IMR-90 (cell line): ENCODE results near the gene LMOD1. TPM values are rescaled to one million over a fixed set of nuclear protein-coding genes. Genes with fewer than 3 reads are reported as not detected.

Source experiments
- ATAC-seq: fragments of 200-7000 bp; cut with Tn5 transposase; 2 replicates; pipeline ENCODE4 v1.9.1; 2020; ENCODE audit warnings: low read depth, mild to moderate bottlenecking, moderate library complexity
- BruUV-seq: library from RNA; stranded (reverse); fragments of 400-500 nt; replicated peaks from 2 replicates; lab custom pipeline; 2021; lab: Mats Ljungman, UMichigan
- CTCF ChIA-PET: fragments of 300-600 bp; formaldehyde crosslinking; extraction: SDS; loops from one replicate; lab custom pipeline; 2021; ENCODE audit warnings: antibody characterized with exemption; lab: Yijun Ruan, JAX
- POLR2A ChIA-PET: fragments of 300-600 bp; sonication (Branson Sonifier 250); formaldehyde crosslinking; loops from one replicate; lab custom pipeline; 2022; ENCODE audit warnings: antibody characterized with exemption; ENCODE audit not compliant: unreplicated experiment; lab: Charles Lee
- DNase-seq: peaks from one replicate; pipeline ENCODE4 v3.0.0; 2013
- H2AFZ ChIP-seq: replicated peaks from 2 replicates; pipeline ENCODE3; 2013; ENCODE audit warnings: low read length, mild to moderate bottlenecking; ENCODE audit not compliant: poor library complexity
- H2AK5ac ChIP-seq: 2 replicates; pipeline ENCODE4 v1.6.1; 2013; ENCODE audit warnings: low read depth, low read length, inconsistent platforms
- H2AK9ac ChIP-seq: replicated peaks from 2 replicates; pipeline ENCODE3; 2013; ENCODE audit warnings: mild to moderate bottlenecking, low read depth, low read length, moderate library complexity; ENCODE audit not compliant: poor library complexity
- H2BK120ac ChIP-seq: 2 replicates; pipeline ENCODE4 v1.6.1; 2013; ENCODE audit warnings: low read depth, low read length, inconsistent platforms
- H2BK15ac ChIP-seq: 3 replicates; pipeline ENCODE4 v1.6.1; 2013; ENCODE audit warnings: low read depth, low read length, inconsistent platforms
- H2BK20ac ChIP-seq: 2 replicates; pipeline ENCODE4 v1.6.1; 2013; ENCODE audit warnings: low read depth, mild to moderate bottlenecking, inconsistent platforms, low read length, moderate library complexity
- H2BK5ac ChIP-seq: 2 replicates; pipeline ENCODE4 v1.6.1; 2013; ENCODE audit warnings: mild to moderate bottlenecking, low read depth, low read length, inconsistent platforms; ENCODE audit not compliant: poor library complexity, severe bottlenecking
- H3K14ac ChIP-seq: replicated peaks from 2 replicates; pipeline ENCODE4 v1.6.1; 2013; ENCODE audit warnings: low read depth, low read length, inconsistent platforms
- H3K18ac ChIP-seq: 2 replicates; pipeline ENCODE4 v1.6.1; 2013; ENCODE audit warnings: low read depth, low read length, control low read depth
- H3K23ac ChIP-seq: 2 replicates; pipeline ENCODE4 v1.6.1; 2013; ENCODE audit warnings: low read depth, low read length, inconsistent platforms
- H3K27ac ChIP-seq: 2 replicates; pipeline ENCODE4 v1.5.1; 2013; ENCODE audit warnings: mild to moderate bottlenecking, control low read depth, low read length; ENCODE audit not compliant: insufficient read depth
- H3K27me3 ChIP-seq: 2 replicates; pipeline ENCODE4 v1.6.1; 2013; ENCODE audit warnings: low read length; ENCODE audit not compliant: control insufficient read depth, insufficient read depth
- H3K36me3 ChIP-seq: 2 replicates; pipeline ENCODE4 v1.6.1; 2013; ENCODE audit warnings: low read length, mixed read lengths; ENCODE audit not compliant: control insufficient read depth, insufficient read depth
- H3K4ac ChIP-seq: 2 replicates; pipeline ENCODE4 v1.6.1; 2013; ENCODE audit warnings: low read depth, low read length, inconsistent platforms
- H3K4me1 ChIP-seq: 2 replicates; pipeline ENCODE4 v1.6.1; 2013; ENCODE audit warnings: low read length, mixed read lengths; ENCODE audit not compliant: control insufficient read depth, insufficient read depth
- H3K4me2 ChIP-seq: 2 replicates; pipeline ENCODE4 v1.6.1; 2013; ENCODE audit warnings: low read depth, mild to moderate bottlenecking, control low read depth, low read length, moderate library complexity
- H3K4me3 ChIP-seq: 2 replicates; pipeline ENCODE4 v1.5.1; 2013; ENCODE audit warnings: low read depth, mild to moderate bottlenecking, control low read depth, low read length, moderate library complexity; ENCODE audit not compliant: insufficient read depth
- H3K56ac ChIP-seq: 2 replicates; pipeline ENCODE4 v1.6.1; 2013; ENCODE audit warnings: low read length, inconsistent platforms; ENCODE audit not compliant: insufficient read depth; ENCODE audit errors: extremely low read depth
- H3K79me1 ChIP-seq, 2 experiments: 2 replicates each; pipeline ENCODE4 v1.6.1; 2013; ENCODE audit warnings: low read length in 2 of 2, inconsistent platforms in 1 of 2, low read depth in 1 of 2
- H3K9ac ChIP-seq: 2 replicates; pipeline ENCODE4 v1.6.1; 2013; ENCODE audit warnings: low read depth, low read length, control low read depth
- H3K9me1 ChIP-seq: 2 replicates; pipeline ENCODE4 v1.6.1; 2013; ENCODE audit warnings: low read length, inconsistent platforms; ENCODE audit not compliant: insufficient read depth
- H3K9me3 ChIP-seq: 2 replicates; pipeline ENCODE4 v1.6.1; 2013; ENCODE audit warnings: low read length; ENCODE audit not compliant: control insufficient read depth, insufficient read depth
- H4K20me1 ChIP-seq: 2 replicates; pipeline ENCODE4 v1.6.1; 2013; ENCODE audit warnings: low read length, inconsistent platforms; ENCODE audit not compliant: insufficient read depth
- H4K5ac ChIP-seq: 2 replicates; pipeline ENCODE4 v1.6.1; 2013; ENCODE audit warnings: mild to moderate bottlenecking, low read depth, low read length, control low read depth
- H4K8ac ChIP-seq, 2 experiments: 2 replicates each; pipeline ENCODE4 v1.6.1; 2013; ENCODE audit warnings: low read depth in 2 of 2, low read length in 2 of 2, control low read depth in 1 of 2, inconsistent platforms in 1 of 2
- H4K91ac ChIP-seq: 2 replicates; pipeline ENCODE4 v1.6.1; 2013; ENCODE audit warnings: low read depth, low read length, inconsistent platforms; ENCODE audit not compliant: insufficient read depth
- BHLHE40 ChIP-seq: fragments of 150-350 bp; IDR thresholded peaks from 2 replicates; pipeline ENCODE4 v1.6.1; 2016; ENCODE audit warnings: mild to moderate bottlenecking, low read depth, low read length
- MAFK ChIP-seq: IDR thresholded peaks from 2 replicates; pipeline ENCODE4 v1.6.1; 2012; ENCODE audit warnings: low read depth, low read length, improper control_type of control experiment
- MXI1 ChIP-seq: IDR thresholded peaks from 2 replicates; pipeline ENCODE4 v1.6.1; 2012; ENCODE audit warnings: low read depth, mild to moderate bottlenecking, low read length, moderate library complexity, borderline replicate concordance
- RCOR1 ChIP-seq: IDR thresholded peaks from 2 replicates; pipeline ENCODE4 v1.6.1; 2012; ENCODE audit warnings: mild to moderate bottlenecking, low read length, improper control_type of control experiment; ENCODE audit not compliant: insufficient replicate concordance
- SMC3 ChIP-seq: fragments of 150-350 bp; IDR thresholded peaks from 2 replicates; pipeline ENCODE4 v1.6.1; 2016; ENCODE audit warnings: low read depth, mild to moderate bottlenecking, antibody characterized with exemption, low read length, moderate library complexity
- WGBS, 2 experiments: methylation state at CpG; one replicate each; pipeline versions ENCODE4 v1.1.5 to v1.1.7; 2013; ENCODE audit warnings: missing lambda C conversion rate in 2 of 2; ENCODE audit not compliant: insufficient read length in 1 of 2; ENCODE audit errors: extremely low coverage in 2 of 2; 5-methylcytosine and 5-hydroxymethylcytosine counted together
- dilution Hi-C: fragments of 300-500 bp; cut with HindIII; formaldehyde crosslinking; loops from one replicate; pipeline ENCODE4 v1.14.3; 2018; ENCODE audit warnings: low sequenced_read_pairs; ENCODE audit not compliant: unreplicated experiment
- in situ Hi-C: fragments of 300-500 bp; cut with MboI; formaldehyde crosslinking; loops from 3 replicates; pipeline ENCODE4 v1.14.3; 2019; ENCODE audit warnings: low sequenced_read_pairs, inconsistent platforms, mixed read lengths
- intact Hi-C: fragments of 100-400 bp; cut with micrococcal nuclease; formaldehyde crosslinking; loops from 2 replicates; pipeline ENCODE4 v1.10.0; 2022
- polyA plus RNA-seq, 3 experiments: library from polyadenylated mRNA; depleted of rRNA; stranded (reverse); fragments of >200 nt; gene quantifications; 2 replicates each; pipeline ENCODE4 v1.2.3, GENCODE V29; 2012; ENCODE audit warnings: low replicate concordance in 1 of 3
- total RNA-seq: library from RNA; depleted of rRNA; stranded (reverse); fragments of >200 nt; gene quantifications from 2 replicates; pipeline ENCODE4 v1.2.3, GENCODE V29; 2012
- TF ChIP-seq, protein P1 (sequence below): conservative IDR thresholded peaks from 2 replicates; pipeline ENCODE4 v1.5.1; 2012; ENCODE audit warnings: mild to moderate bottlenecking, low read depth, low read length, improper control_type of control experiment
- TF ChIP-seq, protein P2 (sequence below): fragments of 150-350 bp; IDR thresholded peaks from 2 replicates; pipeline ENCODE4 v1.6.1; 2017; ENCODE audit warnings: mild to moderate bottlenecking, antibody characterized with exemption, low read length, low read depth

LMOD1 gene
- total and polyA plus RNA-seq, 2 of the 4 experiments (the other 2 are of a cell fraction) = 51.7 to 53.2 TPM

DNA sequence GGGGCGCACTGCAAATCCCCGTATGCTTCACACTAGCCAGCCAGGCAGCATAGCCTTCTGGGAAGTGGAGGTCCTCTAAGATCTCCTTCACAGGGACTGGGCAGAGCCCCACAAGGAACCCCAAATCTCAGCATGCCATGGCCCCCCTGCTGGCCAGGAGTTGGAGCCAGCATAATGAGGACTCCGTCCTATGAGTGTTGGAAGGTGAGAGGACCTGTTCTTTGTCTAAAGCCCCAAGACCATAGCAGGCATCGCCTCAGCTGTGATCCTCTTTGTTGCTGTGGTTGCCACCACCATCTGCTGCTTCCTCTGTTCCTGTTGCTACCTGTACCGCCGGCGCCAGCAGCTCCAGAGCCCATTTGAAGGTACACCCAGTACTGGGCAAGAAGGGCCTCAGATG lies 56.1 kb downstream of the LMOD1 start:
- Histone ChIP-seq H4K5ac (no peak overlapping the region), H2BK15ac (no peak overlapping the region), H3K4ac (no peak overlapping the region), H3K27me3 (no peaks in the 10 kb centered on the region), H3K9me3 (no peaks in the 10 kb centered on the region), H2AK5ac (no peak overlapping the region), H2BK5ac (no peak overlapping the region), H3K4me1 (peaks cover 13% of the 10 kb centered on the region), H3K36me3 (peaks cover 6% of the 10 kb centered on the region), H2BK120ac (no peak overlapping the region), H2AK9ac (no peak overlapping the region), H3K79me1 (peaks cover 3 to 18% of the 10 kb centered on the region in 2 experiments; a peak in 3 of 4 replicates), H3K4me3 (no peak overlapping the region), H3K9ac (no peak overlapping the region), H3K18ac (no peak overlapping the region), H2AFZ (no peak overlapping the region), H3K14ac (no peak overlapping the region), H4K91ac (no peak overlapping the region), H4K20me1 (no peaks in the 10 kb centered on the region), H3K9me1 (peaks cover 14% of the 10 kb centered on the region), H3K23ac (no peak overlapping the region), H3K27ac (no peak overlapping the region), H3K56ac (no peak overlapping the region), H4K8ac (no peak overlapping the region), H2BK20ac (no peak overlapping the region), H3K4me2 (no peak overlapping the region; the same call in 1 of the 2 replicates)
- intact Hi-C loops (no loop called here), dilution Hi-C loops (no loop called here), in situ Hi-C loops (loop anchor here (10.0 kb wide), 1 partner anchor 235 kb away; the partner anchor contains the start of gene GPR37L1)
- 90% methylated on average over 4 of the region's 7 CpGs; no CpG with 5 or more reads in 1 of the 2 experiments for WGBS, 2 experiments
- CTCF ChIA-PET = no interaction called here
- TF ChIP-seq RCOR1 (no peak), MXI1 (no peak), SMC3 (no peak), MAFK (no peak), BHLHE40 (no peak)
- TF ChIP-seq, protein P1, sequence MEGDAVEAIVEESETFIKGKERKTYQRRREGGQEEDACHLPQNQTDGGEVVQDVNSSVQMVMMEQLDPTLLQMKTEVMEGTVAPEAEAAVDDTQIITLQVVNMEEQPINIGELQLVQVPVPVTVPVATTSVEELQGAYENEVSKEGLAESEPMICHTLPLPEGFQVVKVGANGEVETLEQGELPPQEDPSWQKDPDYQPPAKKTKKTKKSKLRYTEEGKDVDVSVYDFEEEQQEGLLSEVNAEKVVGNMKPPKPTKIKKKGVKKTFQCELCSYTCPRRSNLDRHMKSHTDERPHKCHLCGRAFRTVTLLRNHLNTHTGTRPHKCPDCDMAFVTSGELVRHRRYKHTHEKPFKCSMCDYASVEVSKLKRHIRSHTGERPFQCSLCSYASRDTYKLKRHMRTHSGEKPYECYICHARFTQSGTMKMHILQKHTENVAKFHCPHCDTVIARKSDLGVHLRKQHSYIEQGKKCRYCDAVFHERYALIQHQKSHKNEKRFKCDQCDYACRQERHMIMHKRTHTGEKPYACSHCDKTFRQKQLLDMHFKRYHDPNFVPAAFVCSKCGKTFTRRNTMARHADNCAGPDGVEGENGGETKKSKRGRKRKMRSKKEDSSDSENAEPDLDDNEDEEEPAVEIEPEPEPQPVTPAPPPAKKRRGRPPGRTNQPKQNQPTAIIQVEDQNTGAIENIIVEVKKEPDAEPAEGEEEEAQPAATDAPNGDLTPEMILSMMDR = no peak
- TF ChIP-seq, protein P2, sequence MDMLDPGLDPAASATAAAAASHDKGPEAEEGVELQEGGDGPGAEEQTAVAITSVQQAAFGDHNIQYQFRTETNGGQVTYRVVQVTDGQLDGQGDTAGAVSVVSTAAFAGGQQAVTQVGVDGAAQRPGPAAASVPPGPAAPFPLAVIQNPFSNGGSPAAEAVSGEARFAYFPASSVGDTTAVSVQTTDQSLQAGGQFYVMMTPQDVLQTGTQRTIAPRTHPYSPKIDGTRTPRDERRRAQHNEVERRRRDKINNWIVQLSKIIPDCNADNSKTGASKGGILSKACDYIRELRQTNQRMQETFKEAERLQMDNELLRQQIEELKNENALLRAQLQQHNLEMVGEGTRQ = no peak
- no peak for DNase-seq
- ATAC-seq = no peak
- BruUV-seq = no TSS peak
- POLR2A ChIA-PET = no interaction called here
